Activated CD8-positive, alpha-beta memory T cell treated with anti-CD3 and anti-CD28 coated beads for 36 hours (primary cell): ENCODE data around the gene MPST. TPM values are rescaled to one million over a fixed set of nuclear protein-coding genes. Genes with fewer than 3 reads are reported as not detected.
"Not testable (repeated sequence)": the region's sequence is repeated elsewhere in the genome, so short reads cannot be mapped to it uniquely, and the experiment has no call there.

Source experiments
- CTCF ChIA-PET: fragments of 350-600 bp; sonication (Branson Sonifier 250); formaldehyde crosslinking; loops from one replicate; lab custom pipeline; 2021; ENCODE audit warnings: antibody characterized with exemption; lab: Charles Lee
- POLR2A ChIA-PET: fragments of 350-600 bp; sonication (Branson Sonifier 250); formaldehyde crosslinking; loops from one replicate; lab custom pipeline; 2021; ENCODE audit warnings: antibody characterized with exemption; lab: Charles Lee
- total RNA-seq, 2 experiments: library from RNA; stranded (reverse); gene quantifications; one replicate each; pipeline ENCODE4 v1.2.3, GENCODE V29; 2021

The MPST gene
- total RNA-seq, 2 experiments from 2014 or later: 20.6 to 20.9 TPM

DNA sequence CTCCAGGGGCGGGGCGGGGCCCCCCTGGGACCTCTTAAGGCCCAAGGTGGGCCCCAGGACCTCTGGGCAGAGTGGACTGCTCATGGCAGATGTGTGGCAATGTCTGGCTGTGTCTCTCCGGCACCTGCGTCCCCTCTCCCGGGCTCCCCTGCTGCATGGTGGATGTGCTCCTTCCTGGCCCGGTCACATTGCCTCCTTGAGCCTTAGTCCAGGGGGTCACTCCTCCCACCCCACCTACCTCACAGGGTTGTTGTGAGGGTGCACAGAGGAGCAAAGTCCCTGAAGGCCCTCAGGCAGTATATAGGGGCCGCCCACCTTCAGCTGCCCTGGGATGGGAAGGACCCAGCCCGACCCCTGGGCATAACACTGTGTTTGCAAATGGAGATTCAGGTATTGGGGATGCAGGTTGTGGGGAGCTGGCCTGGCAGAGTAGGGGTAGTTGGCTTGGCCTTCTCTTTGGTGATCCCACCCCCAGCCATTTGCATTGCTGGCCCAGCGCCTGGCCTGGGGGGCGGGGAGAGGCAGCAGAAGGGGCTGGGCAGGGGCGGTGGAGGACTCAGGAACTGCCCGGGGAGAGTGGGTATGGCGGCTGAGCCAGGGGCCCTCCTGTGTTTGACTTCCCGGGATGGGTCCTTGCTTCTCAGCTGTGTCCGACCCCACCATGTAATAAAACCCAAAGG lies 43.3 kb downstream of the MPST start:
- POLR2A ChIA-PET: interaction anchor here (0.6 kb wide), 1 partner anchor 25 kb away, joined by 5 read pairs; no protein-coding TSS in a partner anchor
- CTCF ChIA-PET: interaction anchor here (1.9 kb wide), 1 partner anchor 13 kb away, joined by 7 read pairs; no protein-coding TSS in a partner anchor

GRCh38 chr22:37063431-37064420 lies 44.2 kb downstream of the MPST start:
- POLR2A ChIA-PET: no interaction called here
- CTCF ChIA-PET: interaction anchor here (1.6 to 3.3 kb wide), 2 partner anchors 13 to 136 kb away, joined by 3 to 9 read pairs; no protein-coding TSS in a partner anchor

DNA sequence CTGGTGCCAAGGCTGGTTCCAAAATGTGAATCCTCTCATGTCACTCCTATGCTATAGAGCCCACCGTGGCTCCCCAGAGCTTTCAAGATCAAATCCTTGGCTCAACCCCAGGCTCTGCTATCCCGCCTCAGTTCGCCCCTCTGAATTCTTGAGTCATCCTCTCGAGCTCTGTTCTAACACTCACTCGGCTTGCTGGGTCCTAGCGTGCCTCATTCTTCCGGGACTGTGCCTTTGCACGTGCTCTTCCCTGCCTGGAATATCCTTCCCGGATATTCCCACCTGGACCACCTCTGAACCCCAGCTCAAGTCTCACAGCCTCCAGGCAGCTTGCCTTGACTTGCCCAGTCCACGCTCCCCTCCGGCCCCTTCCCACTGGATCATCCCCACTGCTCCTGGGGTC lies 45.0 kb downstream of the MPST start:
- ChIA-PET POLR2A (no interaction called here), CTCF (interaction anchor here (1.6 to 3.3 kb wide), 2 partner anchors 12 to 135 kb away, joined by 3 to 9 read pairs; no protein-coding TSS in a partner anchor)

- POLR2A ChIA-PET: interaction anchor here (1.0 kb wide), 1 partner anchor 63 kb away, joined by 3 read pairs; no protein-coding TSS in a partner anchor
- CTCF ChIA-PET: interaction anchor here (1.6 to 3.3 kb wide), 2 partner anchors 11 to 135 kb away, joined by 3 to 9 read pairs; no protein-coding TSS in a partner anchor
These were observed 45.6 kb downstream of the MPST start for GRCh38 chr22:37065180-37065579.

DNA sequence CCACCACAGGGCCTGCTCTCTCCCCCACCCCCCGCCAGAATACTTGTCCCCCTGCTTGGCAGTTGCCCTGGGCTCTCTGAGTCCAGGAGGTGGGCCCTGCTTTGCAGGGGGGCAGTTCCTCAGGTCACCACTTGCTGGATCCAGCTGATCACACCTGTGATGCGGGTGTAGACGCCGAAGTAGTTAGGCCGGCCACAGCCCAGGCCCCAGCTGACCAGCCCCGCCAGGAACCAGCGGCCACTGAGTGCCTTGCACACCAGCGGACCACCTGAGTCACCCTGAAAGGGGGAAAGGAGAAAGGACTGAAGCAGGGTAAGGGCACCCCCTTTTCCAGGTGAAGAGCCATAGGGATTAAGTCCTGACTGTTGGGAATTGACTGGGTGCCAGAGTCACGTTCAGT lies 46.4 kb downstream of the MPST start:
- CTCF ChIA-PET: interaction anchor here (1.6 to 3.3 kb wide), 2 partner anchors 10 to 134 kb away, joined by 3 to 9 read pairs; no protein-coding TSS in a partner anchor

GRCh38 chr22:37067428-37067827 lies 47.9 kb downstream of the MPST start:
- POLR2A ChIA-PET: no interaction called here
- CTCF ChIA-PET: interaction anchor here (3.3 kb wide), 1 partner anchor 9 kb away, joined by 9 read pairs; no protein-coding TSS in a partner anchor

More for the DNA sequence above, 46.4 kb downstream of the MPST start:
- POLR2A ChIA-PET: interaction anchor here (1.0 kb wide), 1 partner anchor 62 kb away, joined by 3 read pairs; no protein-coding TSS in a partner anchor

DNA sequence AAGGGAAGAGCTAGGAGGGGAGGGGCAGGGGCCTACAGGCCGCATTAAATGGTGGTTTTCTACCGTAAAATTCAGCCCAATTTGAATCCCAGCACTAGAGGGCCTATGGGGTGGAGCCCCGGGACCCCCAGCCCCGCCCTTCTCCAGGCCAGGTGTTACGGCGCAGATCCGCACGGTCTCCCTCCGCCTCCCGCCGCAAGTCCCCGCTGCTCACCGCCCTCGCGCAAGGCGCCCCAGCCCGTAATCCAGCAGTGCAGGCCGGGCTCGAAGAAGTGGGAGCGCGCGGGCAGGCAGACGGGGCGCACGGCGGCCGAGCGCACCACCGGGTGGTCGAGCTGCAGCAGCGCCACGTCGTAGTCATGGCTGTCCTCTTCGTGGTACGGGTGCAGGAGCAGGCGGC lies 49.3 kb downstream of the MPST start:
- POLR2A ChIA-PET: no interaction called here
- CTCF ChIA-PET: interaction anchor here (1.2 to 2.3 kb wide), 3 partner anchors 10 to 192 kb away, joined by 3 to 6 read pairs (median 5); no protein-coding TSS in a partner anchor

DNA sequence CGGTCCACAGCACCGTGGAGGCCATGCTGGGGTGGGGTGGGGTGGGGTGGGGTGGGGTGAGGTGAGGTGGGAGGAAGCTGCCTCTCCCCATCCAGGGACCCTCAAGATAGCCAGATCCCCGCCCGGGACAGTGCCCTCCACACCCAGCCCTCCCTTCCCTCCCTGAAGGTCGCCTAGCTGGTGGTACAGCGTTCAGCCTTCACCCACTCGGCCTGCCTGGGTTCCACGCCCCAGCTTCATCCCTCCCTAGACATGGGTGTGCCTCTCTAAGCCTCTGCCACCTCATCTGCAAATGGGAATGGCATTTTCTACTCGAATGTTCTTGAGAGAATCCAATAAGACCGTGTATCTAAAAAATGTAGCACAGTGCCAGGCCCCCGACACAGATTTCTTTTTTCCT lies 49.8 kb downstream of the MPST start:
- CTCF ChIA-PET: interaction anchor here (1.2 to 2.3 kb wide), 3 partner anchors 9 to 192 kb away, joined by 3 to 6 read pairs (median 5); no protein-coding TSS in a partner anchor
- POLR2A ChIA-PET: no interaction called here

DNA sequence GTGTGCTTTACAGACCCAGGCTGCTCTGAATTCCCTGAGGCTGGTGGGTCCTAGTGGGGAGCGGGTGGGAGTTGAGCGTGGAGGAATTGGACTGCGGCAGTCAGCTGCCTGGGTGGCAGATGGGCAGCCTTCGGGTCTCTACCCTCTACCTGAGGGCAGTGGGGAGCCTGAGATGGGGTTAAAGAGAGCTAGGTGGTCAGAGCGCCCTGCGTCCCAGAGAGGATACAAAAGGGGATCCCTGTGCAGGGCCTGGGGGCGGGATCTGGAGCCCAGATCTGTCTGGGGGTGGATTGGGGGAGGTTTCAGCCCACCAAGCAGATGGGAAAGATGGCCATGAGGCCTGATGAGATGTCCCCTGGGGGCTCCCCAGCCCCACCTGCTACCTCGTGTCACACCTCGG lies 50.2 kb downstream of the MPST start:
- CTCF ChIA-PET: interaction anchor here (1.2 to 2.3 kb wide), 3 partner anchors 9 to 191 kb away, joined by 3 to 6 read pairs (median 5); no protein-coding TSS in a partner anchor
- POLR2A ChIA-PET: no interaction called here

- ChIA-PET CTCF (interaction anchor here (1.1 to 2.3 kb wide), 4 partner anchors 8 to 191 kb away, joined by 3 to 6 read pairs (median 4); no protein-coding TSS in a partner anchor), POLR2A (no interaction called here)
These were observed 50.8 kb downstream of the MPST start for GRCh38 chr22:37070334-37070733.

- ChIA-PET CTCF (interaction anchor here (1.1 to 2.3 kb wide), 3 partner anchors 10 to 190 kb away, joined by 3 to 6 read pairs (median 3); no protein-coding TSS in a partner anchor), POLR2A (no interaction called here)
These were observed 51.2 kb downstream of the MPST start for GRCh38 chr22:37070744-37071143.

DNA sequence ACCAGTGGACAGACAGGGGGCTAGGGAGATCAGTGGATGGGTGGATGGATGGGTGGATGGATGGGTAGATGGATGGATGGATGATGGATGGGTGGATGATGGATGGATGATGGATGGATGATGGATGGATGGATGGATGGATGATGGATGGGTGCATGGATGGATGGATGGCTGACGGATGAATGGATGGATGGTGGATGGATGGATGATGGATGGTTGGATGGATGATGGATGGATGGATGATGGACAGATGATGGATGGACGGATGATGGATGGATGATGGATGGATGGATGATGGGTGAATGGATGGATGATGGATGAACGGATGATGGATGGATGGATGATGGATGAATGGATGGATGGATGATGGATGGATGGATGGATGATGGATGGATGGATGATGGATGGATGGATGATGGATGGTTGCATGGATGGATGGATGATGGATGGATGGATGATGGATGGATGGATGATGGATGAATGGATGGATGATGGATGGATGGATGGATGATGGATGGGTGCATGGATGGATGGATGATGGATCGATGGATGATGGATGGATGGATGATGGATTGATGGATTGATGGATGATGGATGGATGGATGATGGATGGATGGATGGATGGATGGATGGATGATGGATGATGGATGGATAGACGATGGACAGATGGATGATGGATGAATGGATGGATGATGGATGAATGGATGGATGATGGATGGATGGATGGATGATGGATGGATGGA lies 52.5 kb downstream of the MPST start:
- CTCF ChIA-PET, POLR2A ChIA-PET: not testable (repeated sequence)

- CTCF ChIA-PET: no interaction called here
- POLR2A ChIA-PET: no interaction called here
These were observed 53.1 kb downstream of the MPST start for GRCh38 chr22:37072673-37073072.

- POLR2A ChIA-PET: no interaction called here
- CTCF ChIA-PET: interaction anchor here (1.2 kb wide), 1 partner anchor 118 kb away, joined by 4 read pairs; no protein-coding TSS in a partner anchor
These were observed 55.0 kb downstream of the MPST start for GRCh38 chr22:37074537-37074936.

DNA sequence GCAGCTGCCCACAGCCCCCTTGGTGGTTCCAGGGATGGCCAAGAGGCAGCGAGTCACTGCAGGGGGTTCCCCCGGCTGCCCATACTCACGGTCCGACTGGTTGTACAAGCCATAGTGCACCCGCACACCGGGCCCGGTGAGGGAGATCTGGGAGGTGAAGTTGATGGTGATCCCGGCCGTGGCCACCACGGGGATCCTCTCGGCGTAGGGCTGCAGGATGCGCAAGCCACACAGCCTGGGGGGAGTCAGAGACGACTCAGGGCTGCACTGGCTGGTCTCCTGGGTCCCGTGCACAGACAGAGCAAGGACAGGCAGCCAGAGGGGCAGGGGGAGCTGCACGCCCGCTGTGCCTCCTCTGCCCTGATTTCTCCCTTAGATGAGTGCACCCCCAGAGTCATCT lies 55.5 kb downstream of the MPST start:
- POLR2A ChIA-PET: no interaction called here
- CTCF ChIA-PET: interaction anchor here (2.4 kb wide), 1 partner anchor 9 kb away, joined by 9 read pairs; no protein-coding TSS in a partner anchor

GRCh38 chr22:37075822-37076433 lies 56.4 kb downstream of the MPST start:
- ChIA-PET CTCF (interaction anchor here (1.1 to 2.4 kb wide), 4 partner anchors 10 to 124 kb away, joined by 5 to 9 read pairs (median 8); no protein-coding TSS in a partner anchor), POLR2A (no interaction called here)

DNA sequence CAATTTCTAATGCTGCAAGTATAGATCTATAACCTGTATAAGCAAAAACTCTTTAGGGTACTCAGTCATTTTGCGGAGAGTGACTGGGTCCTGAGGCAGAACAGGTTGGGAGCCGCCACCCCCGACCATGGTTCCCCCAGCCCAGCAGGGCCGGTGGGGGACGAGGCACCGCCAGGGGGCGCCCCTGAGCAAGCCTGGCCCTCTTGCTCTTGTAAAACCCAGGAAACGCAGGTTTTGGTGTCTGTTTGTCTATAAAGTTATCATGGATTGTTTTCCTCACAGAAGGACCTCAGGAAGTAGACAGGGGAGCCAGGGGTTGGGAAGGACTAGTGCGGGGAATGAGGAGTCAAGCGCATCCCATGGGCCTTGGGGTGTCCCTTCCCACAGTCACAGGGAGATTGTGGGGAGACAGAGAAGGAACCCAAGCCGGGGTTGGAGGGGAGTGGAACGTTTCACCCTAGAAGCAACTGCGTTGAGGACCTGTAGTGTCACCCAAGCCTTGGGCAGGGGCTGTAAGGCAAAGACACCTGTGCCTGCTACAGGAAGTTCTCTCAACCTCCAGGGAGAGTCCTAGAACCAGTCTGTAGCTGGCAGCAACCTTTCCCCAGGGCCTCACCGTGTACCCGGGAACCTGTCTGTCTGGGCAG lies 58.4 kb downstream of the MPST start:
- CTCF ChIA-PET: interaction anchor here (0.7 to 2.6 kb wide), 14 partner anchors 8 to 165 kb away, joined by 3 to 17 read pairs (median 4); partner anchors contain the start of gene IL2RB
- POLR2A ChIA-PET: interaction anchor here (0.7 to 0.9 kb wide), 2 partner anchors 16 to 44 kb away, joined by 3 to 4 read pairs; no protein-coding TSS in a partner anchor
